Left lung (tissue), 10 donors: ENCODE measurements around the gene FOXP2. TPM values are rescaled to one million over a fixed set of nuclear protein-coding genes. Genes with fewer than 3 reads are reported as not detected.
A peak's percentile ranks its signal among the peaks of the same experiment; 100 is the strongest.
"Not testable (repeated sequence)": the region's sequence is repeated elsewhere in the genome, so short reads cannot be mapped to it uniquely, and the experiment has no call there.

Source experiments
- ATAC-seq: fragments of 200-7000 bp; cut with Tn5 transposase; one replicate; pipeline ENCODE4 v1.9.1; 2020; ENCODE audit warnings: moderate library complexity
- DNase-seq, 4 donors: peaks; one replicate each; pipeline ENCODE4 v3.0.0-alpha.2; 2013 to 2020
- H3K27ac ChIP-seq, 2 donors: fragments of 200-600 bp; sonication (generic) in 1 of 2; one replicate each; pipeline versions ENCODE4 v1.5.0 to v1.8.0; 2020 to 2021
- H3K27me3 ChIP-seq, 2 donors: fragments of 200-600 bp; sonication (generic) in 1 of 2; one replicate each; pipeline versions ENCODE4 v1.5.0 to v1.8.0; 2020 to 2021
- H3K36me3 ChIP-seq, 2 donors: fragments of 200-600 bp; sonication (generic) in 1 of 2; one replicate each; pipeline versions ENCODE4 v1.5.0 to v1.8.0; 2020 to 2021
- H3K4me1 ChIP-seq, 2 donors: fragments of 200-600 bp; one replicate each; pipeline ENCODE4 v1.8.0; 2021
- H3K4me3 ChIP-seq, 2 donors: fragments of 200-600 bp; sonication (generic) in 1 of 2; one replicate each; pipeline versions ENCODE4 v1.5.0 to v1.8.0; 2020 to 2021; ENCODE audit warnings: mild to moderate bottlenecking in 1 of 2
- H3K9me3 ChIP-seq, 2 donors: fragments of 200-600 bp; sonication (generic) in 1 of 2; one replicate each; pipeline versions ENCODE4 v1.5.0 to v1.8.0; 2020 to 2021
- CTCF ChIP-seq, 2 donors: fragments of 200-600 bp; sonication (generic) in 1 of 2; IDR thresholded peaks; one replicate each; pipeline versions ENCODE4 v1.5.0 to v1.8.0; 2021; ENCODE audit warnings: antibody characterized with exemption in 2 of 2
- intact Hi-C, 2 donors: fragments of 100-400 bp; cut with DNase I; formaldehyde crosslinking; loops; one replicate each; pipeline versions ENCODE4 v1.11.2 to v1.14.2; 2022
- polyA plus RNA-seq, 6 donors: library from polyadenylated mRNA; unstranded; fragments of 120-200 nt; gene quantifications; one replicate each; pipeline ENCODE4 v1.2.1, GENCODE V29; 2013; ENCODE audit not compliant: insufficient read length in 6 of 6
- total RNA-seq, 2 donors: library from RNA; stranded (reverse); fragmentation: NEBNext Ultra II Directional; extraction: Animal tissue kit (Norgen Biotek cat#: 25700); gene quantifications; one replicate each; pipeline ENCODE4 v1.2.1, GENCODE V29; 2021
- donor health status: DM: no; HTN: yes; CAD: no.
- donor health status: DM: no; HTN: no; CAD: no.

Gene FOXP2
- total and polyA plus RNA-seq, 8 donors: 5.9 to 86.8 (median 50.3) TPM

- Histone ChIP-seq H3K4me3 (no peak overlapping the region), H3K27me3 (no peaks in the 10 kb centered on the region), H3K27ac (no peak overlapping the region), H3K4me1 (no peaks in the 10 kb centered on the region), H3K9me3 (no peaks in the 10 kb centered on the region), H3K36me3 (no peaks in the 10 kb centered on the region)
- ATAC-seq (no peak), DNase-seq (no peak)
- no peak for TF ChIP-seq CTCF (IDR thresholded peaks at IDR 0.05)
- intact Hi-C loops: no loop called here
These were observed 17.4 kb downstream of the FOXP2 start for GRCh38 chr7:114432061-114432460.

GRCh38 chr7:114432703-114433102, 18.1 kb downstream of the FOXP2 start:
- H3K27ac ChIP-seq: no peak overlapping the region
- intact Hi-C loops: no loop called here
- no peaks in the 10 kb centered on the region for H3K9me3 ChIP-seq
- H3K36me3 ChIP-seq: no peaks in the 10 kb centered on the region
- H3K27me3 ChIP-seq: no peaks in the 10 kb centered on the region
- no peaks in the 10 kb centered on the region for H3K4me1 ChIP-seq
- H3K4me3 ChIP-seq: no peak overlapping the region
- no peak for TF ChIP-seq CTCF (IDR thresholded peaks at IDR 0.05)
- DNase-seq (no peak), ATAC-seq (no peak)

- intact Hi-C loops: no loop called here
These were observed 25.0 kb downstream of the FOXP2 start for GRCh38 chr7:114439581-114439980.

GRCh38 chr7:114440927-114441326, 26.3 kb downstream of the FOXP2 start:
- H3K9me3 ChIP-seq: not testable (repeated sequence)

More at GRCh38 chr7:114439581-114439980, 25.0 kb downstream of the FOXP2 start:
- H3K9me3 ChIP-seq: peaks cover 0 to 6% of the 10 kb centered on the region in 2 donors
- DNase-seq (no peak), ATAC-seq (no peak)
- H3K4me3 ChIP-seq: no peak overlapping the region
- H3K4me1 ChIP-seq: no peaks in the 10 kb centered on the region
- H3K27me3 ChIP-seq: no peaks in the 10 kb centered on the region
- no peaks in the 10 kb centered on the region for H3K36me3 ChIP-seq
- H3K27ac ChIP-seq: no peak overlapping the region
- no peak for TF ChIP-seq CTCF (IDR thresholded peaks at IDR 0.05)

GRCh38 chr7:114444196-114444595, 29.6 kb downstream of the FOXP2 start:
- no peaks in the 10 kb centered on the region for H3K4me1 ChIP-seq
- intact Hi-C loops: no loop called here
- TF ChIP-seq CTCF (IDR thresholded peaks at IDR 0.05): no peak
- H3K27me3 ChIP-seq: no peaks in the 10 kb centered on the region
- no peaks in the 10 kb centered on the region for H3K36me3 ChIP-seq
- DNase-seq (no peak), ATAC-seq (peak; percentile 52)
- no peak overlapping the region for H3K4me3 ChIP-seq
- peaks cover 0 to 6% of the 10 kb centered on the region in 2 donors for H3K9me3 ChIP-seq
- no peak overlapping the region for H3K27ac ChIP-seq

More at GRCh38 chr7:114440927-114441326, 26.3 kb downstream of the FOXP2 start:
- intact Hi-C loops, ATAC-seq, H3K27ac ChIP-seq, H3K36me3 ChIP-seq, H3K4me1 ChIP-seq, DNase-seq, H3K4me3 ChIP-seq, H3K27me3 ChIP-seq: not testable (repeated sequence)

GRCh38 chr7:114450431-114450830, 35.8 kb downstream of the FOXP2 start:
- DNase-seq (no peak), ATAC-seq (no peak)
- TF ChIP-seq CTCF (IDR thresholded peaks at IDR 0.05): no peak
- H3K36me3 ChIP-seq: no peaks in the 10 kb centered on the region
- no peaks in the 10 kb centered on the region for H3K9me3 ChIP-seq
- no peak overlapping the region for H3K27ac ChIP-seq
- intact Hi-C loops: no loop called here
- H3K27me3 ChIP-seq: no peaks in the 10 kb centered on the region
- H3K4me1 ChIP-seq: no peaks in the 10 kb centered on the region
- H3K4me3 ChIP-seq: no peak overlapping the region
